Measurements from ENCODE around the gene ARL15.

The ARL15 gene

DNA sequence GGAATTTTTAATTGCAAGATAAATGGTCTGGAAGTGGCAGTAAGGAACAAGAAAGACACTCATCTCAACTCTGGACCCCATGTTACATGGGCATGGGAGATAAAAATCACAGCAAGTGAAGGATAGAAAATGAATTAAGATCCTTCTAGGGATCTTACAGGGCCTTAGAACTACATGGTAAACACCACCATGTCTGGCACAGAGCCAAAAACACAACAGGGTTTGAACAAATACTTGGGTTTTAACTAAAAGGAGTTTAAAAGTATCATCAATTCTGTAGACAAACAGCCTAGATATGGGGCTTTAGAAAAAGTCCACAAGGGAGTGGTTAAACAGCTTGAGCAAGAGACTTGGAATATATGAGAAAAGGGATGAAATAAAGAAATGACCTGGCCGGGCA lies 366.4 kb downstream of the ARL15 start:
- DNase-seq (ENCODE audit: low read depth in 2 of 2), result peak in 1 of 2 donors; percentile 3
- no peak overlapping the region for H3K4me3 ChIP-seq (replicated peaks in 1 of 2; ENCODE audit: low read depth in 2 of 2, low read length in 2 of 2)
- TF ChIP-seq, protein P1, sequence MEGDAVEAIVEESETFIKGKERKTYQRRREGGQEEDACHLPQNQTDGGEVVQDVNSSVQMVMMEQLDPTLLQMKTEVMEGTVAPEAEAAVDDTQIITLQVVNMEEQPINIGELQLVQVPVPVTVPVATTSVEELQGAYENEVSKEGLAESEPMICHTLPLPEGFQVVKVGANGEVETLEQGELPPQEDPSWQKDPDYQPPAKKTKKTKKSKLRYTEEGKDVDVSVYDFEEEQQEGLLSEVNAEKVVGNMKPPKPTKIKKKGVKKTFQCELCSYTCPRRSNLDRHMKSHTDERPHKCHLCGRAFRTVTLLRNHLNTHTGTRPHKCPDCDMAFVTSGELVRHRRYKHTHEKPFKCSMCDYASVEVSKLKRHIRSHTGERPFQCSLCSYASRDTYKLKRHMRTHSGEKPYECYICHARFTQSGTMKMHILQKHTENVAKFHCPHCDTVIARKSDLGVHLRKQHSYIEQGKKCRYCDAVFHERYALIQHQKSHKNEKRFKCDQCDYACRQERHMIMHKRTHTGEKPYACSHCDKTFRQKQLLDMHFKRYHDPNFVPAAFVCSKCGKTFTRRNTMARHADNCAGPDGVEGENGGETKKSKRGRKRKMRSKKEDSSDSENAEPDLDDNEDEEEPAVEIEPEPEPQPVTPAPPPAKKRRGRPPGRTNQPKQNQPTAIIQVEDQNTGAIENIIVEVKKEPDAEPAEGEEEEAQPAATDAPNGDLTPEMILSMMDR (IDR thresholded peaks at IDR 0.05; ENCODE audit: low read depth, low read length), result no peak

DNA sequence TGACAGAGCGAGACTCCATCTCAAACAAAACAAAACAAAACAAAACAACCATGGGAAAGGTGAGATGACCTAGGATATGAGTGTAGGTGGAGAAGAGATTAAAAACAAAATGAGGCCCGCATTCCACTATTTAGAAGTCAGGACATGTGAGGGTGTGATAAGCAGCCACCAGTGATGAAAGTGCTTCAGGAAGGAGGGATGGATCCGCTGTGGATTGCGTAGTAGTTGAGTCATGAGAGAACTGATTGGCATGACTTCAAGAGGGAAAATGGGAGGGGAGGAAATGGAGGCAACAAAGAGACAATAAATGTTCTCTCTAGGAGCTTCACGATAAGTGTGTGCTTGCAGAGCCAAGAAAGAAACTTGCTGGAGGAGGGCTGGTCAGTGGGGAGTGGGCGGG lies 367.6 kb downstream of the ARL15 start:
- DNase-seq (ENCODE audit: low read depth in 2 of 2), result peak; percentile 89 to 94
- TF ChIP-seq, protein P1 (IDR thresholded peaks at IDR 0.05; ENCODE audit: low read depth, low read length), result no peak
- no peak overlapping the region for H3K4me3 ChIP-seq (replicated peaks in 1 of 2; ENCODE audit: low read depth in 2 of 2, low read length in 2 of 2)

DNA sequence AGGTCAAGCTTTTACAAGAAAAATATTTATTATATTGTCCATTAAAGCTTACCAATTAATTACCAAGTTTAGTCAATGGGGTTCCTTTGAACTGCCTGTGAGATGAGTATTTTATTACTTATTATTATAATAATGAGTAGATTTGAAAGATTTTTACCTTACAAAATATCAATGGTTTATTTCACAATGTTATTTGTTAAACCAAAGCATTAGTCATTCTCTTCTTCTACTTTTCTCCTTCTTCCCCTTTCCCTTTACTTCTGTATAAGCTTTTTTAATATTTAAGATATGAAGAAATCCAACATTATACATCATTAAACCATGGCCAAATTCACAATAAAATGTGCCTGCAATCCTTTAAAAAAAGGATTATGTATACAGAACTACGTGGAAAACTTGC lies 369.5 kb downstream of the ARL15 start:
- TF ChIP-seq, protein P1 (IDR thresholded peaks at IDR 0.05; ENCODE audit: low read depth, low read length), result no peak
- DNase-seq (ENCODE audit: low read depth in 2 of 2), result peak in 1 of 2 donors; percentile 34
- no peak overlapping the region for H3K4me3 ChIP-seq (replicated peaks in 1 of 2; ENCODE audit: low read depth in 2 of 2, low read length in 2 of 2)

DNA sequence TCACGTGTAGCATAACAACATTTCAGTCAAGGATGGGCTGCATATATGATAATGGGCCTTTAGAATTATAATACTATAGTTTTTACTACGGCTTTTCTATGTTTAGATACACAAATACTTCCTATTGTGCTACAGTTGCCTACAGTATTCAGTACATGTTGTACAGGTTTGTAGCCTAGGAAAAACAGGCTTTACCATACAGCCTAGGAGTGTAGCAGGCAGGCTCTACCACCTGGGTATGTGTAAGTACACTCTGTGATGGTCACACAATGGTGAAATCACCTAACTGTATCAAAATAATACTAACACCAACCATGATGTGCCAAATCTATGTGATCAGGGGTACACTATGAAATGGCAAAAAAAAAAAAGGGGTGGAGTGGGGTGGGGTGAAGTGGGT lies 372.9 kb downstream of the ARL15 start:
- TF ChIP-seq, protein P1 (IDR thresholded peaks at IDR 0.05; ENCODE audit: low read depth, low read length), result no peak
- H3K4me3 ChIP-seq (replicated peaks in 1 of 2; ENCODE audit: low read depth in 2 of 2, low read length in 2 of 2), result no peak overlapping the region
- no peak for DNase-seq (ENCODE audit: low read depth in 2 of 2)

DNA sequence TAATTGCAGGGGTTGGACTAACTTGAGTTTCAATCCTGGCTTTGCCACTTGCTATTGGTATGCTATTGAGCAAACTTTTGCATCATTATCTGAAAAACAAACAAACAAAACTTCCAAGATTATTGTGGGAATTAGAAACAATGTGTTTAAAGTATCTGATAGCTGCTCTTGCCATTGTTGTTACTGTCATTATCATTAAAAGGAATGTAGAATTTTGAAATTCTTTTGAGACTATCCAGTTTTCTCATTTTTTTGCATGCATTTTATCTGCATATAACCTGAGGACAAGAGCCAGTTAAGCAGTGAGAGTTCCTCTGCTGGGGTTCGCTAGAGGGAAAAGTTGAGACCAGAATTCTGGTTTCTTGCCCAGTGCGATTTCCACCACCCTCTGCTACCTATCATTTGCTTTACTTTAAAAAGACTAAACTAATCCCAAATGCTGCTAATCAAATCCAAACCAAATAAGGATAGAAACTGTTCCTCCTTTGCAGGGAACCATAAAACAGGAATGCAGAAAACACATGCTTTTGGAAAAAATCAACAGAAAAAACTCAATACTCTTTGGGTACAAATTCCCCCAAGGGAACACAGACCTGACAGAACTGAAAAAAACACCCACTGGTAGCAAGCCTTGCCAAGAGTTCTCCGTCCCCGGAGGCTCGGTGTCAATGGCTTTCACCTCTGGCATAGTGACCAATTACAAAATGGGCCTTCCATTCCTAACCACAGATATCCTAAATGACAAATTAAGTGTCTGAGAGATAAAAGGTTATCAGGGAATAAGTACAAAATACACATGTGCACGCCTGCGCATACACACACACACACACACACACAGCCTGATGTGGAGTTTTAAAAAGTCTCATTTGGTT lies 373.7 kb downstream of the ARL15 start:
- no peak overlapping the region for H3K4me3 ChIP-seq (replicated peaks in 1 of 2; ENCODE audit: low read depth in 2 of 2, low read length in 2 of 2)
- TF ChIP-seq, protein P1 (IDR thresholded peaks at IDR 0.05; ENCODE audit: low read depth, low read length), result no peak
- DNase-seq (ENCODE audit: low read depth in 2 of 2), result peak in 1 of 2 donors; percentile 63

DNA sequence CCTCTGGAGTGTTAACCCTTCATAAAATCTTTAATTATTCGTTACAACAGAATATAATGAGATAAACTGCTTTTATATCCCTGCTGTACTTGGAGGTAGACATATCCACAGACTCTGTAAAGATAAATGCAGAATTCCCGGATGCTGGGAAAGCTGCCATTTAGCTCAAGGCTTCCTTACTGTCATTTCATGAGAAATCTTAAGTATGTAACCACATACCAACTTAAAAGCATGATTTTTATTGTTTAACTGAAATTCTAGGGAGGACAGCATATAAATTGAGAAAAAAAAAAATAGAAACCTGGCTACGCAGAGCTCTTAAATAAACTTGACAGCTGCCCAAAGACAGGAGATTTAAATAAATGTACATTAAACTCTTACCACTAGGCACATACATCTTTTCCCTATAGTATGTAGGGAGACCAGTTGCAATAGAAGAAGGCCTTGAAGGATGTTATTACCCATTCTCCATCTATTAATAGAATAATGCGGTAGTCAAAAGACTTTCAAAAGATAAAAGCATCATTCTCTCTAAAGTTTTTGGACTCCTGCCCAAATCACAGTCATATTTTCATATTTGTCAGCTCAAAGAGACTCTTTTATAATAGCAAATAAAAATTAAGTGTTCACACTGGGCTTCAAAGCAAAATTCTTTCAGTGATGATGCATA lies 376.1 kb downstream of the ARL15 start:
- DNase-seq (ENCODE audit: low read depth in 2 of 2), result peak; percentile 58 to 64
- H3K4me3 ChIP-seq (replicated peaks in 1 of 2; ENCODE audit: low read depth in 2 of 2, low read length in 2 of 2), result no peak overlapping the region
- TF ChIP-seq, protein P1 (IDR thresholded peaks at IDR 0.05; ENCODE audit: low read depth, low read length), result no peak

All from cardiac fibroblast (primary cell).